GM18517 (cell line): ENCODE results near the gene ZNF761.
A peak's percentile ranks its signal among the peaks of the same experiment; 100 is the strongest.
"Not testable (repeated sequence)": the region's sequence is repeated elsewhere in the genome, so short reads cannot be mapped to it uniquely, and the experiment has no call there.

ENCODE experiments used
- ATAC-seq: cut with Tn5 transposase; IDR thresholded peaks from one replicate; pipeline ENCODE4 v1.9.1; 2021; ENCODE audit warnings: mild to moderate bottlenecking, moderate library complexity; ENCODE audit not compliant: unreplicated experiment

The ZNF761 gene

DNA sequence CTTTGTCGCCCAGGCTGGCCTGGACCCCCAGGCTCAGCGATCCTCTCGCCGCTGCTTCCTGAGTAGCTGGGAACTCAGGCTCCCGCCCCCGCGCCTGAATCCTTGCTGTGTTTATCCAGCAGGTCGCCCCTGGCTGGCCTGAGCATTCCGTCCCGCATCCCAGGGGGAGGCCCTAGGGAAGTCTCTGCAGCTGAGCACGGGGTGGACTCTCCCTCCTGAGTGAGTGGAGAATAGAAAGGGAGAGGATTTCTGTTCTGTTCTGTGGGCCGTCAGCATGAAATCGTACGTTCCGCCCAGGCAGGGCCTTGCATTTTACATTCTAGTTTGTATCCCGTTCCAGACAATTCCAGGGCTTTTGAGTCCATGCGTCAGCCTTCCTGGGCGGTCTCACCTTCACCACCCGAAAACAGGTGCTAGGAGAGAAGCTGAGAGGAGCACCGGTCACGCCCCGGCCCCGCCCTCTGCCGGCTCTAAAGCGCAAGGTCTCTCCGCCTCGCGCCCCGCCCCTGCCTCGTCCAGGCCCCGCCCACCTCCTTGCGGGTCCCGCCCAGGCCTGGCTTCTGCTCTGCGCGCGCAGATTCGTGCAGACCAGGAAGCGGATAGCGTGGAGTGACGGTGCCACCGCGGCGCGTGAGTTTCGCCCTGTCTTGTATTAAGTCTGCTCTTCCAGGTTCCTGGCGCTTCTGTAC, at the start of gene ZNF761:
Gene ZNF761, plus strand, starts transcription at position 586 of the 689 bp plus-strand sequence. CDS start 15,285 bp downstream, outside the sequence.
- peak; percentile 80 for ATAC-seq

GRCh38 chr19:53388168-53388567, 43.6 kb upstream of the ZNF761 start:
- ATAC-seq, result no peak

DNA sequence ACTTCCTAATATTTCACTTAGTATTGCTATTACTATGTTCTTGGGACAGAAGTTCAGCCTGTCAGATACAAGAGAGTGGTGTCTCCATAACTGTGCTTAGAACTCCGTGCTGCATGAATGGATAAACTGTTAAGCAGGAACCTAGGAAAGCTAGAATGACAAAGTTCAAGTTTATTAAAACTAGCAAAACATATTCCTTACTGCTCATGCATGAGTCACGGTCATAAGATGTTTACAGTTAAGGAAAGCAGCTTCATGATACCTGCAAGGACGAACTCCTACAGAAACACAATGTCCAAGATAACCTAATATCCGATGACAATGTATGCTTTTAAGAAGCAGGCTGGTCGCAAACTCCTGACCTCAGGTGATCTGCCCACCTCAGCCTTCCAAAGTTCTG, 42.9 kb upstream of the ZNF761 start:
- no peak for ATAC-seq

DNA sequence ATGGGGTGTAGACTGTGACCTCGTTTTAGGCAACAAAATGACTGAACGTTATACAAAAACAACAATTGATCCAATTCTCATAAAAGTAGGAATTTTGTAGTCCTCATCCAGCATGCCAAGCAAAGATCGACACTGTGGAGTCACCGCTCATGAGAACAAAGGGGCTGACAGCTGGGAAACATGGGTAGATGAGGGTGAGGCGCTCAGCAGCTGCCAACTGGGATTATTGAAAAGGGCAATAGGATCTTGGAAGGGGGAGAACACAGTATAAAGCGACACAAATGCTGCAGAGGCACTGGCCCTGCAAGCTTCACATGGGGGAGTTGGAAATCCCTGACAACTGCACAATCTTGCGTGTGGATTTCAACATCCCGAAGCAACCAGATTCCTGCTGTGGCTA, 42.2 kb upstream of the ZNF761 start:
- no peak for ATAC-seq

GRCh38 chr19:53389978-53390377, 41.8 kb upstream of the ZNF761 start:
- no peak for ATAC-seq

DNA sequence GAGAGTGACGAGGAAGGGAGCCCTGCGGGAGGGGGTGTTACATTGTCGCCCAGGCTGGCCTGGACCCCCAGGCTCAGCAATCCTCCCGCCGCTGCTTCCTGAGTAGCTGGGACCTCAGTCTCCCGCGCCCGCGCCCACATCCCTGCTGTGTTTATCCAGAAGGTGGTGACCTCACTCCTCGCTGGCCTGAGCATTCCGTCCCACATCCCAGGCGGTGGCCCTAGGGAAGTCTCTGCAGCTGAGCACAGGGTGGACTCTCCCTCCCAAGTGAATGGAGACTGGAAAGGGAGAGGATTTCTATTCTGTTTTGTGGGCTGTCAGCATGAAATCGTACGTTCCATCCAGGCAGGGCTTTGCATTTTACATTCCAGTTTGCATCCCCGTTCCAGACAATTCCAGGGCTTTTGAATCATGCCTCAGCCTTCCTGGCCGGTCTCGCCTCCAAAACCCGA, 37.2 kb upstream of the ZNF761 start:
- ATAC-seq, result no peak

DNA sequence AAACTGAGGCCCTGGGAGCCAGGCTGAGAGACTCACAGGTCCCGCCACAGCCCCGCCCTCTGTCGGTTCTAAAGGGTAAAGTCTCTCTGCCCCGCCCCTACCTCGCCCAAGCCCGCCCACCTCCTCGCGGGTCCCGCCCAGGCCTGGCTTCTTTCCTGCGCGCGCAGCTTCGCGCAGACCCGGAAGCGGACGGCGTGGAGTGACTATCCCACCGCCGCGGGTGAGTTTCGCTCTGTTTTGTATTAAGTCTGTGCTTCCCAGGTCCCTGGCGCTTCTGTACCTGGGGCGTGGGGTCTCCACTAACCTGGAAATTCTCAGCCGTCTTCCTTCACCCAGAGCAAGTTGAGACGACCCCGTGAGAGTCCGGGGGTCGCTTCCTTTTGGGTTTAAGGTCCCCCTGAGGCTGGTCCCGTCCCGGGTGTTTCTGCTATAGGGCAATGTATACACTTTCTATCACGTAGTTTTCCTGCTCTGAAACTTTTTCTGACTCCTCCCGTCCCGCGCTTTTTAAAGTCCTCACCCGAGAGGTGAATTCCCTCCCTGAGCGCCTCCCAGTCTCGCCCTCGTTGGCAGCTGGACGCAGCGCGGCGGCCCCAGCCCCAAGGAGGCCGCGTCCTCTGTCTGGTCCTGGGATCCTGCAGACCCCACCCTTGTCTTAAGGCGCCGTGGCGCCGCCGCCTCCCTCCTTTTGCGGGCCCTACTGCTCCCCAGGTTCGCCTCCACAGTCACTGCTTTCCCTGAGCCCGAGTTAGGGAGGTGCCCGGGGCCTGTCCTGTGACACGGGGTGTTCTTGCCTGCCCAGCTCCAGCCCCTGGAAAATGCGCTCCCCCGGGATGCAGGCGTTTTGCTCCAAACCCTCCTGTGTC, 36.6 kb upstream of the ZNF761 start, which contains the start of gene ZNF765:
Gene ZNF765, plus strand, starts transcription at position 176 of the 866 bp plus-strand sequence. CDS start 2,867 bp downstream, outside the sequence.
- peak; percentile 76 for ATAC-seq

GRCh38 chr19:53395840-53396524, 35.8 kb upstream of the ZNF761 start:
- ATAC-seq, result not testable (repeated sequence)

- no peak for ATAC-seq
Measured at GRCh38 chr19:53396525-53396868, 35.3 kb upstream of the ZNF761 start.

DNA sequence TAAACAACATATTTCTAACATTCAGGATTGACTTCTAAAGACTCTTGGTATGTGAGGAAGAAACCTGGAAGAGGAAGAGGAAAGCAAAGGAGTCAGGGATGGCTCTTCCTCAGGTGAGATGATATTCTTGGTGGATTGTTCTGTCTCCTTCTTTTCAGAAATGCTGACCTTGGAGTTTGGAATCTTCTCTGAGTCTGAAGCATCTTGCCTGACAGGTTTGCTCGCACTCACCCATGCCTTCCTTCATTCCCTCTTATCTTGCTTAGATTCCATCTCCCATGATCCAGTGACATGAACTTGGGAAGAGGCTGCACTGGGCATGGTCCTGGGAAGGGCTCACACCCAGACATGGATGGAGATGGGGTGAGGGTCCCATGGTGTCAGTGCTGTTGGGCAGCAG, 33.9 kb upstream of the ZNF761 start:
- ATAC-seq, result not testable (repeated sequence)

GRCh38 chr19:53409505-53410204, 22.1 kb upstream of the ZNF761 start:
- no peak for ATAC-seq

- ATAC-seq, result not testable (repeated sequence)
Measured at GRCh38 chr19:53420520-53421315, 11.1 kb upstream of the ZNF761 start.

- no peak for ATAC-seq
Measured at GRCh38 chr19:53422551-53422950, 9.2 kb upstream of the ZNF761 start.

DNA sequence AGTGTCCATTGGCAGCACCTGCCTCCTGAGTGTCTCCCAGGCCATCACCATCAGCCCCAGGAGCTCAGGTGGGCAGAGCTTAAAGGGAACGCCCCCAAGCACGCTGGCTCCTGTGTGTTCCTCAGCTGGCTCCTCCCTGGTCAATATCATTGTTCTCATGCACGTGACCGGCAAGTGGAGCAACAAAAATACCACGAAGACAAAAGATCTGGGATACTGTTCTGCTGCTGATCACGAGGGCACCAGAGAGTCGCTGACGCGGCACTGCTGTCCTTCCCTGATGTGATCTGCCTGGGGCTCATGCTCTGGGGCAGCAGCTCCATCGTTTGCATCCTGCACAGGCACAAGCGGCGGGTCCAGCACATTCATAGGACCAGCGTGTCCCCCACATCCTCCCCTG, 8.7 kb upstream of the ZNF761 start:
- ATAC-seq, result not testable (repeated sequence)

DNA sequence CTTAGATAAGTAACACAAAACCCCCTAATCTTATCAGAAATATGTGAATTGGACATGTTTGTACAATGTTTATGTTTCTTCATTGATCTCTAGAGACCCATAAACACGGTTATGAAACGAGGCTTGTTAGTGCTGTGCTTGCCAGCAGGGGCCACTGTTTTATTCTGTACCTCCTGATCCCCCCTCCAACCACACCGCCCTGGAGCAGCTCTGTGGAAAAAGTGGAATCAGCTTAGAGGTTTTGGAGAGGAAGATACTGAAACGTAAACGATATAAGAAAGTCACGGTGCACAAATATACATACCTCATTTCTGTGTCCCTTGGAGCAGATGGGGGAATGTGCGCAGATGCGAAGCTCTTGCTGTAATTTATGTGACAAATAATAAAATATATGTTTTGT, 8.1 kb upstream of the ZNF761 start:
- ATAC-seq, result not testable (repeated sequence)

DNA sequence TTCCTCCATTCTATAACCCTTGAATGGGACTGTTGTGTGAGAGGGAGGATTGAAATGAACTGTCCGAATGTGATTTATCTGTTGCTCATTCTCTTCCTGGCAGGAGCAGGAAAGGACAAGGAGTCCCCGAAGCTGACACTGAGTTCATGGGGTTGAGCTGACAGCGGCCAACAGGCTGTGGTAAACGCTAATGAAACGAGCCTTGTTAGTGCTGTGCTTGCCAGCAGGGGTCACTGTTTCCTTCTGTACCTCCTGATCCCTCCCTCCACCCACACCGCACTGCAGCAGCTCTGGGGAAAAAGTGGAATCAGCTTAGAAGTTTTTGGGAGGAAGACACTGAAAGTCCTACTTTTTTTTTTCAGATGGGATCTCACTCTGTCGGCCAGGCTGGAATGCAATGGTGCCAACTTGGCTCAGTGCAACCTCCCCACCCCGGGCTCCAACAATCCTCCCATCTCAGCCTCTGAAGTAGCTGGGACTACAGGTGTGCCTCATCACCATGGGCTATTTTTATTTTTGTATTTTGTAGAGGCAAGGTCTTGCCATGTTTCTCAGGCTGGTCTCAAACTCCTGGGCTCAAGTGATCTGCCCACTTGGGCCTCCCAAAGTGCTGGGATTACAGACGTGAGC, 6.7 kb upstream of the ZNF761 start:
- no peak for ATAC-seq

DNA sequence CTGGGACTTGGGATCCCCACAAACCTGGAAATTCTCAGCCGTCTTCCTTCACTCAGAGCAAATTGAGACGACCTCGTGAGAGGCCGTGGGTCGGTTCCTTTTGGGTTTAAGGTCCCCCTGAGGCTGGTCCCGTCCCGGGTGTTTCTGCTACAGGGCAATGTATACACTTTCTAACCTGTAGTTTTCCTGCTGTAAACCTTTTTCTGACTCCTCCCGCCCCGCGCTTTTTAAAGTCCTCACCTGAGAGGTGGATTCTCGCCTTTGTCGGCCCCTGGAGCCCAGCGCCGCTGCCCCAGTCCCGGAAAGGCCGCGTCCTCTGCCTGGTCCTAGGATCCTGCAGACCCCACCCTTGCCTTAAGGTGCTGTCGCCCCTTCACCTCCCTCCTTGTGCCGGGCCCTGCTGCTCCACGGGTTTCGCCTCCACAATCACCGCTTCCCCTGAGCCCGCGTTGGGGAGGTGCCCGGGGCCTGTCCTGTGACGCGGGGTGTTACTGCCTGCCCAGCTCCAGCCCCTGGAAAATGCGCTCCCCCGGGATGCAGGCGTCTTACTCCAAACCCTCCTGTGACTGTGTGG, 391 bp downstream of the ZNF761 start:
- ATAC-seq, result peak; percentile 9

GRCh38 chr19:53443809-53444208, 12.0 kb downstream of the ZNF761 start:
- ATAC-seq, result not testable (repeated sequence)

GRCh38 chr19:53447196-53447595, 15.4 kb downstream of the ZNF761 start:
- ATAC-seq, result not testable (repeated sequence)
